Dermis blood vessel endothelial cell (primary cell): ENCODE results near the gene CHD6. TPM values are rescaled to one million over a fixed set of nuclear protein-coding genes. Genes with fewer than 3 reads are reported as not detected.
A peak's percentile ranks its signal among the peaks of the same experiment; 100 is the strongest.

ENCODE experiments used
- DNase-seq: peaks from one replicate; pipeline ENCODE4 v3.0.0; 2010
- total RNA-seq: library from RNA; depleted of rRNA; stranded (reverse); fragments of >200 nt; gene quantifications from 2 replicates; pipeline ENCODE4 v1.2.3, GENCODE V29; 2014

Gene CHD6
- total RNA-seq, 1 donor from 2014 or later, result 35.6 TPM

DNA sequence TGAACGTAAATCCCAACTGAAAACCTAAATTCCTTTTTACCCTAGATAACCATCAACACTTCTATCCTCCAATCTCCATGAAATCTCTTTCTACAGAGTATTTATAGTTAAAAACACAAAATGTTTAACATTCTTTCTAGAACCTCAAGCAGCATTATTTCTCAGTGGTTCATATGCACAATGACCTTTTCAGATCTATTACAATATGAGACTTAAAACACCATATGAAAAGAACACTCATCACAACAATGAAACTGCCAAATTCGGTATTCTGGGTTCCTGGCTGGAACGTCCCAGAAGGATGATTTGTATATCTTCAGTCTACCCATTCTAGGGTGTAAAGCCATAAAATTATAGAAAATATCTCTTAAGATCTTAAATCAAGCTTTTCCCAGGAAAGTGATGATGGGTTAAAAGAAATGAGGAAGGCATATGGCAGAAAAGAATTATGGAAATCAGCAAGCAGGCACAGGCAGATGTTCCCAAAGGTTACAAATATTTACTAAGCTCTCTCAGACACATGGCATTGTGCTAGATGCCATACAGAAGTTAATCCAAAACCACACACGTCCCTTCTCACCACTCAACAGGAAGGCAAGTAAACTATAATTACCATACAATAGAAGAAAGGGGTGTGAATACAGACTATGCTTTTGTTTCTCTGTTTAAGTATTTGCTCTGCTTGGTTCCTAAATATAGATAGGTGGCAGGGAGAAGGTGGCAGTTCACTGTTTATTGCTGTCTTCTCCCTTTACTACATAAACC is 118.0 kb downstream of the CHD6 start:
- DNase-seq, result no peak

DNA sequence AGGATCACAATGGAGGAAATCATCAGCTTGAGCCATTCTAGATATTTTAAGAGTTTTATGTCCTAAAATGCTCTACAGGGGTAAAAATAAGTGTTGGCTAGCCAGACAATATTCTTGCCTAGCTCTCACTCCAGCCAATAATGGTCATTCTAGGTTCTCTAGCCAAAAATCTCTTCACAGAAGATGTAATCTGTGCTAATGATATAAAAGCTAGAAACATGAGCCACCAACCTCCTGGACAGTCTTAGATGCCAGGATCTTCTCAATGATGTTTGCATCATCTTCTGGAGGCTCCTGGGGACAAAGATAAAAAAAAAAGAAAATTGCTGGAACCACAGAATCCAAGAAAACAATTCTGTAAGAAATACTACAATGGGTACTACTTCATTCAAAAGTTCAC is 119.1 kb downstream of the CHD6 start:
- no peak for DNase-seq

DNA sequence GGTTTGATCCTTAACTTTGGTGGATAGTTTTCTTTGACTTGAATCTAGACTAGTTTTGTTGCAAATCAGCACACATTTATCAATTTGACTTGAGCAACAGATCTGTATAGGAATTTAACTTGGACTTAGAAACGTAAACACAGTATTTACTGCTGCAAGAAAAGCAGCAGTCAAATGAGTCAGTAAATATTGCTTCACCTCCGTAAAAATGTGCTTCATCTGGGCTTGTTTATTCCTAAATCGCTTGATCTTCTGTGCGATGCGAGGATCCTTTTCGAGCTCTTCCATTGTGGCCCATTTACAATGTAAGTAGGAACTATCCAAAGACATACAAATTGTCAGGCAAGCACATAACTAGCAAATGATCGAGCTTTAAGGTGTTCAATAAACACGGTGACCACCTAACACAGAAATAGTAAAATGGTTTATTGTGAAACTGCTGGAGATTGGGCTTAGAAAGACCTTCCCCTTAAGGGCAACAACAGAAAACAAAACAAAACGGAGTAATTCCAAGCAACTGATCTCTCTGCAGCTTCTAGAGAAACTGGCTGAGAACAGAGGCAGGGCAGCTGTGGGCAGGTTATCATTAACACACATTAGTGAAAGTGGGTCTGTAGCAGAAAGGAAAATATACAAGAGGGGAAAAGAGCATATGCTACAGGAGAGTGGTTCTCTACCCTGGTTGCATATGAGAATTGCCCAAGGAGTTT is 120.8 kb downstream of the CHD6 start:
- DNase-seq, result no peak

GRCh38 chr20:41494451-41494850 is 123.7 kb downstream of the CHD6 start:
- no peak for DNase-seq

DNA sequence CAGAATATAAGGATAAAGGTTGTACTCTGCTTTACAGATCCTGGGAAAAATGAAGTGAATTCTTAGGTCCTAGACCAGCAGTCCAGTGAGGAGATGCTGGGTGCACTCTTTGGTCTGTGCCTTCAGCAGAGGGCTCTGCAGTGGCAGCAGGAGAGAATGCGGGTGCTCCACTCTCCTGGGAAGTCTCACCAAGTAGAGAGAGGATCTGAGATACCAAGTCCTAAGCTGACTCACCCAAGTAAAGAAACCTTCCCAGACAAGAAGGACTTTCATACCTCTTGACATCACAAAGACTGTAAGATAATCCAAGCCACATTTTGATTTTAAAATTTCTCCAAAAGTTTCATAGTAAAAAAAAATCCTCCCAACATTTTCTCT is 134.6 kb downstream of the CHD6 start:
- no peak for DNase-seq

DNA sequence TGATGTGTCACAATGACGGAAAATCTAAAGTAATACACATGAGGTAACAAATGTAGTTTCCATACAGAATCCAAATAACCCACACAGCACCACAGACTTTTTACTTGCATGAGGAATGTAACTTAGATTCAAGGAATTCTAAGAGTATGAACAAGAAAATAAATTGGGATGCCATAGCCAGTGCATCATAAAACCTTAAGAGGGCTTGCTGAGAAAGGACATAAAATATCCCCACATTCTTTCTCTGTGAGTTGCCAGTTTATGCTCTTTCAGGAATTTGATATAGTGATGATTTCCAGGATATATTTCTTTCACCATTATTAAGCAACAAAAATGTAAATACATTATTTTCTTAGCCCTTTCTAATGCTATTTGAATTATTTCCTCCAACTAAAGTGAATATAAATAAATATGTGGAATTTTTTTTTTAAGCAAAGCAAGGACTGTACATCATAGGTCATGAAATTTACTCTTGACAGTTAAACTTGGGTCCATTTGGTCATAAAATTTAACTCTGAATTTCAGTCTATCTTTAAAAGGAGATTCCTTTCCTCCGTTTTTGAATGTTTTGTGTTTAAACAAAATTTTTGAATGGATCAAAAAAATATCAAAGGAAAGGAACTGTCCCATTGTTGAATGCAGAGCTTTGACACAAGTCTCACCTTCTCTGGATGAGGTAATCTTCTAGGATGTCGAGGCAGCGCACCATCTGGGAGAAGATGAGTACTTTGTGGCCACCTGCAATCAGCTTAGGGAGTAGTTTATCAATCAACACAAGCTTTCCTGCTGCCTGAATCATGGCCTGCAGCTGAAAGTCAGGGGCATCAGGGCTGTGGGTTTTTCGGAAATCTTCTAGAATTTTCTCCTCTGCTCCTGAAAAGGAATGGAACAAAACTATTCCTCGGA is 135.3 kb downstream of the CHD6 start:
- no peak for DNase-seq

- DNase-seq, result peak; percentile 55
These were observed 138.0 kb downstream of the CHD6 start for GRCh38 chr20:41480054-41480770.

- no peak for DNase-seq
These were observed 139.1 kb downstream of the CHD6 start for GRCh38 chr20:41479113-41479512.

DNA sequence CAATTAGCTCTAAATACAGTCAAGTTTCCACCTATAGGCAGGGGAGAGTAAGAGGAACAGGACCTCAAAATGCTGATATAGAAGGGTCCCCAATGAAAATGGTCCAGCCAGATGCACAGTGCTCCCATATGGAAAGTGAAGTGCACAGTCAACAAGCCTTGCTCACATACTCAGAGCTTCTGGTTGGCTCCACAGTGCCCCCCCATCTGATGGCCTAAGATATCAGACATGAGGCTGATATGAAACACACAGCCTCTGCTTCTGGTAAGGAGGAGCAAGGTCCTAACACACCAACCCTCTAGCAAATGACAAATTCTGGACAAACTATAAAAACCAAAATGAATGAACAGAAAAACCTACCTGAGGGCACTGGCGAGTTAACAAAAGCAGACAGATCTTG is 140.2 kb downstream of the CHD6 start:
- DNase-seq, result no peak

- no peak for DNase-seq
These were observed 141.7 kb downstream of the CHD6 start for GRCh38 chr20:41476446-41476845.

GRCh38 chr20:41476013-41476441 is 142.2 kb downstream of the CHD6 start:
- DNase-seq, result peak; percentile 88

DNA sequence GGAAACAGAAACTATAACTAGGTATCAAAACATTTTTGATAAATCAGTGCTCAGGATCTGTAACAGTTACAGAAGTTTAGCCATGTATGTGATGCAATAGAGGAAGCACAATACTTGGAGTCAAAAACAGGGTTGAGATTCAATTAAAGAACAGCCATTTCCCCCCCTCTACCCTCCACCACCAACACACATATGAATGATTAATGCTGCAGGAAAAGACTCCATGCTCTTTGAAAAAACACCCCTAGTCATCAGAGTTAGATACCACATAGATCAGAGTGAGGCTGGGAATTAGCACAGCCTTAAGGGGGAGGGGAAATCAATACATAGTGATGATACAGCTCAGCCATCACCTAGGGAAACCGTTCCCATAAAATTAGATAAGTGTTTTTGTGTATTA is 142.7 kb downstream of the CHD6 start:
- no peak for DNase-seq

- no peak for DNase-seq
These were observed 147.6 kb downstream of the CHD6 start for GRCh38 chr20:41470362-41471095.

DNA sequence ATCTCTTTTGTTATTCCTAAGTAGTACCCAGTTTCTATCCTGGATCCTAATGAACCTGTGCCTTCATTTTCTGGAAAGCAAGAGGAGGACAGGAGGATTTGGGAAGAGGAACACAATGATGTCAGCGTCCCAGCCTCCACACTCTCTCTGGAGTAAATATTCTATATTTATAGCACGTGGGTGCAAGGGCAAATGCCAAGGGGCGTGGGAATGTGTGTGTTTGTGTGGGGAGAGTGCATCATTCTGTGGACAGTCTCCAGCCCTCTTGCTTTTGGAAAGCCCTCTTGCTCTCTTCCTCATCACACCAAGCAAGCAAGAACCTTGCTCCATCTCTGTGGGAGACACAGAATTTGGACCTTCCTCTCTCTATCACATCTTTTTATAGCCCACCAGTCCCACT is 148.3 kb downstream of the CHD6 start:
- no peak for DNase-seq

- no peak for DNase-seq
These were observed 149.1 kb downstream of the CHD6 start for GRCh38 chr20:41468994-41469600.

- no peak for DNase-seq
These were observed 150.5 kb downstream of the CHD6 start for GRCh38 chr20:41467690-41468089.

DNA sequence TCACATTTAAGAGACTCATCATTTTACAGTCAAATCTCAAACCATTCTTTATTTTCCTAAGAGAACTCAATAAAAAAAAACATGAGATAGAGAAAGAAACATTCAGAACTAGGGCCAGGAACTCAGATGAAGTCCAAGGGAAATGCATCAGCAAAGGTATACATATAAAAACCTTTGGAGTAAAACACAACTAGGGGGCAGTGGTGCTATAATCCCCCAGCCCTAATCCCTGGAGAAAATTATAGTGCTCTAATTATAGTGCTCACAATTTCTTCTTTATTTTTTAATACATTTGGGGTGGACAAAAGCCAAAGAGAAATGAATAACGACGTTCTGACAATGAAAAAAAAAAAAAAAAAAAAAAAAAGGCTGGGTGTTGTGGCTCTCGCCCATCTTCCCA is 151.0 kb downstream of the CHD6 start:
- no peak for DNase-seq

GRCh38 chr20:41463567-41463966 is 154.6 kb downstream of the CHD6 start:
- no peak for DNase-seq

DNA sequence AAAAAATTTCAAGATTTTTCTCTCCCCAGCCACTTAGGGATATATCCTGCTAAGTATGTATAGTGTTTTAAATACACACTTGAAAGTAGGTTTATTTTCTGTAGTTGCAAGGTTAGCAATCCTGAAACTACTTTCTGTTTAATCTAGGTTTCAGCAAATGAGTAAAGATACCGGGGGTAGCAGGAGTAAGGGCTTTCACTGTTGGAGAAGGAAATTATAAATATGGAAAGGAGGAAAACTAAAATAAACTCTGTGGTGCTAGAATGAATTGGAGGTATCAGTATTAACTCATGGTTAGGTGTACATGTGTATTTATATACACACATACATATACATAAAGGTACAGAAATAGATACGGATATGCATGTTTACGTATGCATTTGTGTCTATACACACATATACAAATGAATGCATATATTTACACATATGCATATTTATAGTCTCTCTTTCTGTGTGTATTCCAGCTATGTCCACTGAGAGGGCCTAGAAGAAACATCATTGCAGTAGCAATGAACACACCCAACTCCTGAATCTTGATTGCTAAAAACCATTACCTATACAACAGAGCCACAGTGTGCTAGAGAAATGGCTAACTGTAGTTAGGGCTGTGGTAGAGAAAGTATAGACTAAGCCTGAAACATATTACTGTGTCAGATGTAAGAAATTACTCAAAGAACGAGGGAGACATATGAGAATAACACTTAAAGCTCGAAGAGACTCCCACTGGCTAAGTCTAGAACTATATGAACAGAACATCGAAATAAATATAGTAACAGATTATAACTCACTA is 155.6 kb downstream of the CHD6 start:
- no peak for DNase-seq

DNA sequence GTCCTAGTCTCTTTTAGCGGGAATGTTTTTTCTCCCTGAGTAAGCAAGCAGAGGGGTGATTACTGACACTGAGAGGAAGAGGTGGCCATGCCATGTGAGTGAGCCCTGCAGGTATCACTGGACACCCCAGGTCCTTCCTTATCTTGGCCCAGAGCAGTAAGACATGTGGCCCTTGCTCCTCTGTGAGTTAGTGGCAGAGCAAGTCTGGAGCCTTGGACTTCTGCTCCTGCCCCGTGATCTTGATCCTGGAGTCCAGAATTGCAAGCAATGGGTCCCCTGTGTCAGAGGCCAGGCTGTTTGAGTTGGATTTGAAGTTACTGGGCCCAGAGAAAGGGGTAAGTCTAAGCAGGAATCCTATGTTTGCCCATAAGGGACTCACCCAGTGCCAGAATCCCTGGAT is 159.4 kb downstream of the CHD6 start:
- DNase-seq, result no peak
